K562 (cell line): ENCODE measurements around the gene CNTN4. TPM values are rescaled to one million over a fixed set of nuclear protein-coding genes. Genes with fewer than 3 reads are reported as not detected.

Experiments used
- ATAC-seq: fragments of 200-7000 bp; cut with Tn5 transposase; 3 replicates; pipeline ENCODE4 v1.9.1; 2020; ENCODE audit warnings: moderate library complexity
- BruUV-seq: library from RNA; stranded (reverse); fragments of 400-500 nt; replicated peaks from 2 replicates; lab custom pipeline; 2021; lab: Mats Ljungman, UMichigan
- CTCF ChIA-PET: fragments of 300-600 bp; formaldehyde crosslinking; extraction: SDS; loops from one replicate; lab custom pipeline; 2021; ENCODE audit warnings: low intra/inter-chr PET ratio; lab: Yijun Ruan, JAX
- POLR2A ChIA-PET: fragments of 300-600, 350-650 bp; sonication (Branson Sonifier 250); formaldehyde crosslinking; extraction: SDS; loops from one replicate; lab custom pipeline; 2021; ENCODE audit warnings: antibody characterized with exemption, inconsistent platforms; lab: Yijun Ruan, JAX
- DNase-seq, 4 experiments: peaks; one replicate each; pipeline versions ENCODE4 v3.0.0 to v3.0.0-alpha.2; 2011 to 2018; ENCODE audit warnings: low spot score in 3 of 4, mixed read lengths in 3 of 4; ENCODE audit errors: extremely low read depth in 1 of 4
- FAIRE-seq: peaks from 2 replicates; lab custom pipeline; 2011; peaks lifted over from hg19 to GRCh38; lab: Jason Lieb, UNC
- H2AFZ ChIP-seq: 2 replicates; pipeline ENCODE4 v1.6.0; 2011; ENCODE audit warnings: low read depth, low read length, control low read depth, inconsistent platforms
- H3K27ac ChIP-seq: fragments of 200-600 bp; 3 replicates; pipeline ENCODE4 v1.8.0; 2011; ENCODE audit warnings: low read depth, mild to moderate bottlenecking, control low read depth, inconsistent platforms, low read length, moderate library complexity, mixed read lengths; ENCODE audit errors: extremely low read depth
- H3K27me3 ChIP-seq, 2 experiments: fragments of 300-600 bp in 1 of 2; 2 replicates in 1 of 2; 3 replicates in 1 of 2; pipeline versions ENCODE4 v1.6.0 to v1.8.0; 2011; ENCODE audit warnings: inconsistent platforms in 2 of 2, low read length in 2 of 2, mild to moderate bottlenecking in 1 of 2, mixed read lengths in 1 of 2, moderate library complexity in 1 of 2; ENCODE audit not compliant: control insufficient read depth in 2 of 2, insufficient read depth in 2 of 2
- H3K36me3 ChIP-seq: fragments of 300-600 bp; 3 replicates; pipeline ENCODE4 v1.8.0; 2011; ENCODE audit warnings: mild to moderate bottlenecking, low read length, inconsistent platforms; ENCODE audit not compliant: control insufficient read depth, insufficient read depth
- H3K4me1 ChIP-seq, 2 experiments: fragments of 200-600 bp in 1 of 2; replicated peaks in 1 of 2; 2 replicates in 1 of 2; 3 replicates in 1 of 2; pipeline versions ENCODE4 v1.5.1 to v1.8.0; 2011; ENCODE audit warnings: inconsistent platforms in 2 of 2, low read length in 2 of 2, mild to moderate bottlenecking in 1 of 2, mixed read lengths in 1 of 2, moderate library complexity in 1 of 2; ENCODE audit not compliant: control insufficient read depth in 2 of 2, insufficient read depth in 2 of 2
- H3K4me2 ChIP-seq: 2 replicates; pipeline ENCODE4 v1.6.1; 2011; ENCODE audit warnings: low read length, control low read depth, inconsistent platforms, mixed read lengths; ENCODE audit not compliant: insufficient read depth
- H3K4me3 ChIP-seq: fragments of 200-600 bp; sonication (generic), shearing (Covaris generic); 2 replicates; pipeline ENCODE4 v1.5.1; 2016; ENCODE audit warnings: control low read depth, inconsistent platforms
- H3K79me2 ChIP-seq: fragments of 200-600 bp; 3 replicates; pipeline ENCODE4 v1.8.0; 2011; ENCODE audit warnings: low read length, inconsistent platforms; ENCODE audit not compliant: control insufficient read depth, insufficient read depth
- H3K9ac ChIP-seq, 2 experiments: 2 replicates each; pipeline versions ENCODE4 v1.6.0 to v1.6.1; 2011; ENCODE audit warnings: low read depth in 2 of 2, low read length in 2 of 2, control low read depth in 1 of 2, inconsistent platforms in 1 of 2, mild to moderate bottlenecking in 1 of 2, mixed read lengths in 1 of 2; ENCODE audit not compliant: insufficient read depth in 1 of 2
- H3K9me1 ChIP-seq: one replicate; pipeline ENCODE4 v1.6.0; 2011; ENCODE audit warnings: inconsistent platforms, mild to moderate bottlenecking, low read length, moderate library complexity; ENCODE audit not compliant: control insufficient read depth, insufficient read depth
- H3K9me3 ChIP-seq: replicated peaks from 2 replicates; pipeline ENCODE4 v1.5.1; 2011; ENCODE audit warnings: low read depth, low read length, inconsistent platforms; ENCODE audit not compliant: control insufficient read depth, insufficient read depth
- H4K20me1 ChIP-seq: replicated peaks from 2 replicates; pipeline ENCODE4 v1.6.1; 2011; ENCODE audit warnings: low read length, inconsistent platforms, mixed read lengths; ENCODE audit not compliant: control insufficient read depth, insufficient read depth
- HMBOX1 ChIP-seq: sonication (generic); IDR thresholded peaks from 2 replicates; pipeline ENCODE4 v1.6.1; 2016
- IFI16 ChIP-seq: fragments of 250-450 bp; sonication (Bioruptor Pico); IDR thresholded peaks from 2 replicates; pipeline ENCODE4 v2.1.2; 2022; ENCODE audit warnings: mild to moderate bottlenecking, inconsistent platforms
- MYBL2 ChIP-seq, 2 experiments: fragments of 450-650 bp in 1 of 2; sonication (generic) in 1 of 2; formaldehyde crosslinking in 1 of 2; IDR thresholded peaks; 2 replicates each; pipeline versions ENCODE4 v1.6.1 to v1.8.1; 2017 to 2022; ENCODE audit warnings: borderline replicate concordance in 1 of 2, inconsistent platforms in 1 of 2, low read depth in 1 of 2, mild to moderate bottlenecking in 1 of 2, missing genetic modification reagents in 1 of 2, moderate library complexity in 1 of 2
- NONO ChIP-seq, 2 experiments: fragments of 200-400 bp in 1 of 2; fragments of 450-650 bp in 1 of 2; formaldehyde crosslinking in 1 of 2; IDR thresholded peaks; 2 replicates each; pipeline ENCODE4 v1.6.1; 2017; ENCODE audit warnings: low read depth in 2 of 2, mild to moderate bottlenecking in 2 of 2, moderate library complexity in 2 of 2, low read length in 1 of 2
- RBM25 ChIP-seq: fragments of 200-400 bp; formaldehyde crosslinking; IDR thresholded peaks from 2 replicates; pipeline ENCODE4 v1.6.1; 2018; ENCODE audit warnings: low read length, low read depth, moderate library complexity; ENCODE audit not compliant: severe bottlenecking
- ZNF584 ChIP-seq: fragments of 200-800 bp; sonication (Bioruptor generic); IDR thresholded peaks from 2 replicates; pipeline ENCODE4 v1.6.1; 2016; ENCODE audit warnings: low read depth, mild to moderate bottlenecking, missing genetic modification characterization, missing compliant biosample characterization
- WGBS: fragments of 100-300 bp; shearing (Covaris generic); methylation state at CpG from one replicate; pipeline ENCODE4 v1.1.6; 2016; ENCODE audit warnings: low coverage, mixed read lengths; ENCODE audit not compliant: insufficient coverage; ENCODE audit errors: missing lambda C conversion rate; 5-methylcytosine and 5-hydroxymethylcytosine counted together
- in situ Hi-C: fragments of 300-500 bp; cut with MboI; formaldehyde crosslinking; loops from 4 replicates; pipeline ENCODE4 v1.15.0; 2018; ENCODE audit warnings: inconsistent platforms, mixed read lengths
- intact Hi-C: fragments of 100-400 bp; cut with micrococcal nuclease; formaldehyde crosslinking; loops from 2 replicates; pipeline ENCODE4 v1.14.2; 2022
- polyA plus RNA-seq, 8 experiments: library from polyadenylated mRNA; depleted of rRNA in 4 of 8; stranded (reverse) in 5 of 8; unstranded in 3 of 8; fragments of >200 nt; fragmentation: Nextera tagmentation in 2 of 8; fragmentation: Illumina TruSeq in 1 of 8; extraction: Ambion mirVana in 2 of 8; extraction: Trizol in 1 of 8; gene quantifications; 2 replicates each; pipeline versions ENCODE4 v1.2.1 to v1.2.3, GENCODE V29; 2011 to 2014; ENCODE audit warnings: inconsistent platforms in 1 of 8, missing spikeins in 1 of 8
- total RNA-seq, 7 experiments: library from RNA; depleted of rRNA in 6 of 7; stranded (reverse); fragments of >200 nt in 6 of 7; fragmentation: Illumina TruSeq in 2 of 7; extraction: Trizol in 2 of 7; gene quantifications; 2 replicates each; pipeline versions ENCODE4 v1.2.1 to v1.2.3, GENCODE V29; 2011 to 2021; ENCODE audit warnings: low replicate concordance in 1 of 7
- TF ChIP-seq, protein P1 (sequence below): sonication (generic); formaldehyde crosslinking; IDR thresholded peaks from 2 replicates; pipeline ENCODE4 v1.5.0; 2020; ENCODE audit warnings: missing genetic modification reagents

Gene CNTN4
- total and polyA plus RNA-seq, 9 of the 15 experiments (the other 6 are each of a cell fraction or from before 2014, with no cell fraction given), result not detected

DNA sequence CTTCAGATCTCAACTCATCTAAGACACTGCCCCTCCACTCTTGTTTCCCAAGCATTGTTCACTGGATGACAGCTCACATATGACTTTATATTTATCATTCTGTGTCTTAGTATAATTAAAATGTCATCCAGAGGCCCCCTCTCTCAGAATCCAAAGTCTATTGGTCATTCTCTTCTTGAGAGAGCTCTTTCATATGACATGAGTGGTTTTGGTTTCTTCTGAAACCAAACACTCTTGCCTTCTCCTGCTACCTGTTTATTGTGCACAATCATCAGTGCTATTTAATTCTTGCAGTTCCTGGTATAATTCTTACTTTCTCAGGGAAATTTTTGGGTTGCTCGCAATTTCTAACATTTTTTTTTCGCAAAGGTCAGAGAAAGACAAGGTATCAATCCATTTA, 762.0 kb downstream of the CNTN4 start:
- H3K9ac ChIP-seq, result no peak overlapping the region
- FAIRE-seq (no peak), DNase-seq (no peak), ATAC-seq (no peak)
- H3K9me1 ChIP-seq, result no peaks in the 10 kb centered on the region
- H4K20me1 ChIP-seq, result no peaks in the 10 kb centered on the region
- no peak overlapping the region for H2AFZ ChIP-seq
- H3K27me3 ChIP-seq, result no peaks in the 10 kb centered on the region
- no peak overlapping the region for H3K27ac ChIP-seq
- no peak overlapping the region for H3K4me2 ChIP-seq
- no peaks in the 10 kb centered on the region for H3K79me2 ChIP-seq
- WGBS, result 0% methylated on average over 2 of the region's 2 CpGs
- TF ChIP-seq ZNF584 (no peak), MYBL2 (IDR thresholded peaks at IDR 0.05; ENCODE audit: low read depth) (no peak), MYBL2 (CRISPR knock-in tag; IDR thresholded peaks at IDR 0.05; ENCODE audit: borderline replicate concordance) (no peak), NONO (IDR thresholded peaks at IDR 0.05; ENCODE audit: low read depth in 2 of 2, low read length in 1 of 2) (no peak)
- in situ Hi-C loops, result no loop called here
- no peaks in the 10 kb centered on the region for H3K36me3 ChIP-seq
- ChIA-PET POLR2A (no interaction called here), CTCF (no interaction called here)
- no peaks in the 10 kb centered on the region for H3K4me1 ChIP-seq
- H3K4me3 ChIP-seq, result no peak overlapping the region
- intact Hi-C loops, result no loop called here
- H3K9me3 ChIP-seq, result no peaks in the 10 kb centered on the region
- BruUV-seq, result no TSS peak

DNA sequence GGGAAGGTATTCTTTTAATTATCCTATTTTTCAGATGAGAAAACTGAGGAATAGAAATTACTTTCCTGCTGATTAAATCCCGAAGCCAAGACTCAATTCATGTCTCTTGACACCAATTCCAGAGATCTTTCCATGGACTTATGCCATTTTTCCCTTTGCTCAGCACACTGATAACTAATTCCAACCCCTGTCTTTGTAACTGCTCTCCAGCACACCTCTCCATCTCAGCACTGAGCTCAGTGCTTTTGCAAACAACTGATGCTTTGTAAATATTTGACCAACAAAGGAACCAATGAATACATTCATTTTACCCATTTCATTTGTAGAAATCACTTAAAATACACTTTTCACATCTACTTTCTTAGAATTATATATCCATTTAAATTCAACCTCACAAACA, 762.5 kb downstream of the CNTN4 start:
- no peak for DNase-seq
- intact Hi-C loops (no loop called here), in situ Hi-C loops (no loop called here)
- ATAC-seq, result no peak
- POLR2A ChIA-PET, result no interaction called here
- H2AFZ ChIP-seq, result no peak overlapping the region
- no peak overlapping the region for H3K4me2 ChIP-seq
- no peaks in the 10 kb centered on the region for H4K20me1 ChIP-seq
- H3K27me3 ChIP-seq, result no peaks in the 10 kb centered on the region
- CTCF ChIA-PET, result no interaction called here
- H3K9me1 ChIP-seq, result no peaks in the 10 kb centered on the region
- 0% methylated on average over 1 of the region's 1 CpG for WGBS
- no peaks in the 10 kb centered on the region for H3K9me3 ChIP-seq
- H3K36me3 ChIP-seq, result no peaks in the 10 kb centered on the region
- H3K79me2 ChIP-seq, result no peaks in the 10 kb centered on the region
- no TSS peak for BruUV-seq
- H3K9ac ChIP-seq, result no peak overlapping the region
- no peak overlapping the region for H3K4me3 ChIP-seq
- no peak overlapping the region for H3K27ac ChIP-seq
- TF ChIP-seq, protein P1, sequence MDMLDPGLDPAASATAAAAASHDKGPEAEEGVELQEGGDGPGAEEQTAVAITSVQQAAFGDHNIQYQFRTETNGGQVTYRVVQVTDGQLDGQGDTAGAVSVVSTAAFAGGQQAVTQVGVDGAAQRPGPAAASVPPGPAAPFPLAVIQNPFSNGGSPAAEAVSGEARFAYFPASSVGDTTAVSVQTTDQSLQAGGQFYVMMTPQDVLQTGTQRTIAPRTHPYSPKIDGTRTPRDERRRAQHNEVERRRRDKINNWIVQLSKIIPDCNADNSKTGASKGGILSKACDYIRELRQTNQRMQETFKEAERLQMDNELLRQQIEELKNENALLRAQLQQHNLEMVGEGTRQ, result no peak
- TF ChIP-seq HMBOX1 (no peak), RBM25 (no peak), IFI16 (CRISPR knock-in tag) (no peak)
- no peaks in the 10 kb centered on the region for H3K4me1 ChIP-seq
- FAIRE-seq, result no peak
